ENCODE results near the gene VKORC1.
A peak's percentile ranks its signal among the peaks of the same experiment; 100 is the strongest.

VKORC1 gene

GRCh38 chr16:31067342-31067741 is 27.3 kb downstream of the VKORC1 start:
- no peak overlapping the region for H3K4me3 ChIP-seq (ENCODE audit: low read depth, low read length)

- H3K4me3 ChIP-seq (ENCODE audit: low read depth, low read length) = no peak overlapping the region
Observed at GRCh38 chr16:31064882-31065461, 29.6 kb downstream of the VKORC1 start.

DNA sequence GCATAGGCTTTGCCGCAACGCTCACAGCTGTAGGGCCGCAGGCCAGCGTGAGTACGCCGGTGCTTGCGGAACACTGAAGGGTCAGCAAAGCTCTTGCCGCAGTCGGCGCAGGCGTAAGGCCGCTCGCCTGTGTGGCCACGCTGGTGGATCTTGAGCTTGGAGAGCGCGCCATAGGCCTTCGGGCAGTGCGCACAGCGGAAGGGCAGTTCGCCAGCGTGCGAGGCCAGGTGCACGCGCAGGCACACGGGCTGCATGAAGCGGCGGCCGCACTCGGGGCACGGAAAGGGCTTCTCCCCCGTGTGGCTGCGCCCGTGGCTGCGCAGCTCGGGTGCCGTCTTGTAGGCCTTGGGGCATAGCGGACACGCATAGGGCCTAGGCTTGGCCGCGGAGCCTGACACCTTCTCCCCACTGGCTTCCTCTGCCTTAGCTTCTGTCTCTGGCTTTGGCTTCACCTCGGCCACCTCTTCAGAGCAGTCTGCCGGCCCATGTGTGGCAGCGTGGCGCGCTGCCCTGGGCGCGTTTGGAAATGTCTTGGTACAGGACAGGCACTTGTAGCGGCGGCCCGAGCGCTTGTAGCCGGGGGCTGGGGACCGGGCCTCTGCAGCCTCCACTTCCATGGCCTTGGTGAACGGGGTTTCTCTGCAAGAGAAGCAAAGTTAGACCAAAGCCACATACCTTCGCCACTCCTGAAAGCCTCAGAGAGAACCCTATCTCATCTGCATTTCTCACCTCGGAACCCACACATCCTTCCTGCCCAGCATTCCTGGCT is 30.6 kb downstream of the VKORC1 start:
- no peak overlapping the region for H3K4me3 ChIP-seq (ENCODE audit: low read depth, low read length)

DNA sequence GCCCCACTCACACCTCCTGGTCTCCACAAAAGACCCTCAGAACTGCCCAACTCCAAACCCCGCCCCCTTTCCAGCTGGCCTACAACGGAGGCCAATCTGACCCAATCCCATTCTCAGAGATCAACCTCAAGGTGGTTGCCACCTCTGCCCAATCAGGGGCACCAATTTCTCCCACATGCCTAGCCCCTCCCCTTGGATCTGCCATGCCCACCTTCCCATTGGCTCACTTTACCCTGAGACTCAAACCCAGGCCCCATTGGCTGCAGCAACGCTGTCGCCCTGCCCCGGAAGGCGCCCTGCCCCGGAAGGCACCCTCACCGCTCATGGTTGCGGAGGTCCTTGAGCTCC is 31.1 kb downstream of the VKORC1 start:
- no peak overlapping the region for H3K4me3 ChIP-seq (ENCODE audit: low read depth, low read length)

DNA sequence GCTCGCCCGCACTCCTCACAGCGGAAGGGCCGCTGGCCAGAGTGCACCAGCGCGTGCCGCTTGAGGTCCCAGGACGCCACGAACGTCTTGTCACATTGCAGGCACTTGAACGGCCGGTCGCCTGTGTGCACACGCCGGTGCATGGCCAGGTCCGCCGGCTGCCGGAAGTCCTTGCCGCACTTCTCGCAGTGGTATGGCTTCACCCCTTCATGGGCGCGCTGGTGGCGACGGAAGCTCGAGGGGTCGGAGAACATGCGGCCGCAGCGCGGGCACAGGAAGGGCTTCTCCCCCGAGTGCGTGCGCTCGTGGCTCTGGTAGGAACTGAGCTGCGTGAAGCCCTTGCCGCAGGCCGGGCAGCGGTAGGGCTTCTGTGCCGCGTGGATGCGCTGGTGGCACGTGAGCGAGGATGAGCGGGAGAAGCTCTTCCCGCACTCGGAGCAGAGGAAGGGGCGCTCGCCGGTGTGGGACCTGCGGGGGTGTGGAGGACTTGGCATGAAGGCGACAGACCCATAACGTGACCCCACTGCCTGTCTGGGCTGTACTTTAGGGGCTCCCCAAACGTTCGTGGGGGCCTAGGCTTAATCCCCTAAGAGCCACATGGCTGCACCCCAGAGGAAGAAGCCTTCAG is 32.7 kb downstream of the VKORC1 start:
- H3K4me3 ChIP-seq (ENCODE audit: low read depth, low read length) = no peak overlapping the region

- H3K4me3 ChIP-seq (ENCODE audit: low read depth, low read length) = no peak overlapping the region
Observed at GRCh38 chr16:31061126-31061812, 33.3 kb downstream of the VKORC1 start.

- no peak overlapping the region for H3K4me3 ChIP-seq (ENCODE audit: low read depth, low read length)
Observed at GRCh38 chr16:31055613-31056012, 39.0 kb downstream of the VKORC1 start.

- H3K4me3 ChIP-seq (ENCODE audit: low read depth, low read length) = no peak overlapping the region
Observed at GRCh38 chr16:31052114-31052513, 42.5 kb downstream of the VKORC1 start.

GRCh38 chr16:31050280-31051030 is 44.1 kb downstream of the VKORC1 start:
- H3K4me3 ChIP-seq (ENCODE audit: low read depth, low read length) = no peak overlapping the region

DNA sequence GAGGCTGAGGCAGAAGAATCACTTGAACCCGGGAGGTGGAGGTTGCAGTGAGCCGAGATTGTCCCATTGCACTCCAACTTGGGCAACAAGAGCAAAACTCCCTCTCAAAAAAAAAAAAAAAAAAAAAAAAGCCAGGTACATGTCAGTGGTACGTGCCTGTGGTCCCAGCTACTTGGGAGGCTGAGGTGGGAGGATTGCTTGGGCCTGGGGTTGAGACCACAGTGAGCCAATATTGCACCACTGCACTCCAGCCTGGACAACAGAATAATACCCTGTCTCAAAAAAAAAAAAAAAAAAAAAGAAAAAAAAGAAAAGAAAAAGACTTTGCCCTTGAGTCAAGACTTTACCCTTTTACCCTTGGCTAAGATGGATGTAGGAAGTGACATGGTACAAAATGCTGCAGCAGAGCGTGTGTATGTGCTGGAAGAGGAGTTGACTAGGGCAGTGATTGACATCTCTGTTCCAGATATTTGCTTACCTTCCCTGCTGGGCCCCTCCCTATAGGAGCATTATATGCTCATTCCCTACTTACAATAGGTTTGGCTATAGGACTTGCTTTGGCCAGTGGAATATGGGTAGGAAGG is 50.6 kb downstream of the VKORC1 start:
- no peak overlapping the region for H3K4me3 ChIP-seq (ENCODE audit: low read depth, low read length)

- no peak overlapping the region for H3K4me3 ChIP-seq (ENCODE audit: low read depth, low read length)
Observed at GRCh38 chr16:31043352-31043751, 51.2 kb downstream of the VKORC1 start.

GRCh38 chr16:31042866-31043265 is 51.7 kb downstream of the VKORC1 start:
- H3K4me3 ChIP-seq (ENCODE audit: low read depth, low read length) = peak overlapping the region; percentile 24

Measured in iPS-11a (cell line).